Astrocyte (in vitro differentiated cells and primary cell): Measurements from ENCODE around the gene RNF166.

Experiments used
- EZH2 ChIP-seq: IDR thresholded peaks from 2 replicates; pipeline ENCODE4 v1.6.1; 2012; ENCODE audit warnings: mild to moderate bottlenecking, low read length, inconsistent platforms; ENCODE audit not compliant: insufficient read depth
- TF ChIP-seq, protein P1 (sequence below): IDR thresholded peaks from 2 replicates; pipeline ENCODE4 v1.5.1; 2011; ENCODE audit warnings: low read depth, mild to moderate bottlenecking, inconsistent platforms, low read length, moderate library complexity; ENCODE audit not compliant: insufficient read depth

- TF ChIP-seq, protein P1, sequence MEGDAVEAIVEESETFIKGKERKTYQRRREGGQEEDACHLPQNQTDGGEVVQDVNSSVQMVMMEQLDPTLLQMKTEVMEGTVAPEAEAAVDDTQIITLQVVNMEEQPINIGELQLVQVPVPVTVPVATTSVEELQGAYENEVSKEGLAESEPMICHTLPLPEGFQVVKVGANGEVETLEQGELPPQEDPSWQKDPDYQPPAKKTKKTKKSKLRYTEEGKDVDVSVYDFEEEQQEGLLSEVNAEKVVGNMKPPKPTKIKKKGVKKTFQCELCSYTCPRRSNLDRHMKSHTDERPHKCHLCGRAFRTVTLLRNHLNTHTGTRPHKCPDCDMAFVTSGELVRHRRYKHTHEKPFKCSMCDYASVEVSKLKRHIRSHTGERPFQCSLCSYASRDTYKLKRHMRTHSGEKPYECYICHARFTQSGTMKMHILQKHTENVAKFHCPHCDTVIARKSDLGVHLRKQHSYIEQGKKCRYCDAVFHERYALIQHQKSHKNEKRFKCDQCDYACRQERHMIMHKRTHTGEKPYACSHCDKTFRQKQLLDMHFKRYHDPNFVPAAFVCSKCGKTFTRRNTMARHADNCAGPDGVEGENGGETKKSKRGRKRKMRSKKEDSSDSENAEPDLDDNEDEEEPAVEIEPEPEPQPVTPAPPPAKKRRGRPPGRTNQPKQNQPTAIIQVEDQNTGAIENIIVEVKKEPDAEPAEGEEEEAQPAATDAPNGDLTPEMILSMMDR: no peak
- TF ChIP-seq EZH2: no peak
Measured at GRCh38 chr16:88678224-88678979, 27.8 kb downstream of the RNF166 start.
